ENCODE results near the gene NXNL1. TPM values are rescaled to one million over a fixed set of nuclear protein-coding genes. Genes with fewer than 3 reads are reported as not detected.

Gene NXNL1
- total and polyA plus RNA-seq, 2 of the 13 experiments (the other 11 are each of a cell fraction or from before 2014, with no cell fraction given): not detected

GRCh38 chr19:17420475-17420924 is 40.2 kb downstream of the NXNL1 start (continued):
- TF ChIP-seq MNT (IDR thresholded peaks at IDR 0.05): no peak
- no peak for TF ChIP-seq SIX1 (CRISPR knock-in tag; IDR thresholded peaks at IDR 0.05; ENCODE audit: borderline replicate concordance)
- TF ChIP-seq, protein P1, sequence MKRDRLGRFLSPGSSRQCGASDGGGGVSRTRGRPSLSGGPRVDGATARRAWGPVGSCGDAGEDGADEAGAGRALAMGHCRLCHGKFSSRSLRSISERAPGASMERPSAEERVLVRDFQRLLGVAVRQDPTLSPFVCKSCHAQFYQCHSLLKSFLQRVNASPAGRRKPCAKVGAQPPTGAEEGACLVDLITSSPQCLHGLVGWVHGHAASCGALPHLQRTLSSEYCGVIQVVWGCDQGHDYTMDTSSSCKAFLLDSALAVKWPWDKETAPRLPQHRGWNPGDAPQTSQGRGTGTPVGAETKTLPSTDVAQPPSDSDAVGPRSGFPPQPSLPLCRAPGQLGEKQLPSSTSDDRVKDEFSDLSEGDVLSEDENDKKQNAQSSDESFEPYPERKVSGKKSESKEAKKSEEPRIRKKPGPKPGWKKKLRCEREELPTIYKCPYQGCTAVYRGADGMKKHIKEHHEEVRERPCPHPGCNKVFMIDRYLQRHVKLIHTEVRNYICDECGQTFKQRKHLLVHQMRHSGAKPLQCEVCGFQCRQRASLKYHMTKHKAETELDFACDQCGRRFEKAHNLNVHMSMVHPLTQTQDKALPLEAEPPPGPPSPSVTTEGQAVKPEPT (CRISPR knock-in tag; IDR thresholded peaks at IDR 0.05; ENCODE audit: low read depth): no peak
- TF ChIP-seq HNRNPL (IDR thresholded peaks at IDR 0.05; ENCODE audit: low read depth, low read length): peak; percentile 95
- TF ChIP-seq, protein P2, sequence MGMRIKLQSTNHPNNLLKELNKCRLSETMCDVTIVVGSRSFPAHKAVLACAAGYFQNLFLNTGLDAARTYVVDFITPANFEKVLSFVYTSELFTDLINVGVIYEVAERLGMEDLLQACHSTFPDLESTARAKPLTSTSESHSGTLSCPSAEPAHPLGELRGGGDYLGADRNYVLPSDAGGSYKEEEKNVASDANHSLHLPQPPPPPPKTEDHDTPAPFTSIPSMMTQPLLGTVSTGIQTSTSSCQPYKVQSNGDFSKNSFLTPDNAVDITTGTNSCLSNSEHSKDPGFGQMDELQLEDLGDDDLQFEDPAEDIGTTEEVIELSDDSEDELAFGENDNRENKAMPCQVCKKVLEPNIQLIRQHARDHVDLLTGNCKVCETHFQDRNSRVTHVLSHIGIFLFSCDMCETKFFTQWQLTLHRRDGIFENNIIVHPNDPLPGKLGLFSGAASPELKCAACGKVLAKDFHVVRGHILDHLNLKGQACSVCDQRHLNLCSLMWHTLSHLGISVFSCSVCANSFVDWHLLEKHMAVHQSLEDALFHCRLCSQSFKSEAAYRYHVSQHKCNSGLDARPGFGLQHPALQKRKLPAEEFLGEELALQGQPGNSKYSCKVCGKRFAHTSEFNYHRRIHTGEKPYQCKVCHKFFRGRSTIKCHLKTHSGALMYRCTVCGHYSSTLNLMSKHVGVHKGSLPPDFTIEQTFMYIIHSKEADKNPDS (CRISPR knock-in tag; IDR thresholded peaks at IDR 0.05): peak; percentile 36; the same call in 1 of the 2 replicates

Data from HepG2 (cell line).